ENCODE measurements around the gene CTDSPL2. TPM values are rescaled to one million over a fixed set of nuclear protein-coding genes. Genes with fewer than 3 reads are reported as not detected.
"Not testable (repeated sequence)": the region's sequence is repeated elsewhere in the genome, so short reads cannot be mapped to it uniquely, and the experiment has no call there.

CTDSPL2 gene
- total RNA-seq, 1 experiment from 2014 or later, result 38.2 TPM

DNA sequence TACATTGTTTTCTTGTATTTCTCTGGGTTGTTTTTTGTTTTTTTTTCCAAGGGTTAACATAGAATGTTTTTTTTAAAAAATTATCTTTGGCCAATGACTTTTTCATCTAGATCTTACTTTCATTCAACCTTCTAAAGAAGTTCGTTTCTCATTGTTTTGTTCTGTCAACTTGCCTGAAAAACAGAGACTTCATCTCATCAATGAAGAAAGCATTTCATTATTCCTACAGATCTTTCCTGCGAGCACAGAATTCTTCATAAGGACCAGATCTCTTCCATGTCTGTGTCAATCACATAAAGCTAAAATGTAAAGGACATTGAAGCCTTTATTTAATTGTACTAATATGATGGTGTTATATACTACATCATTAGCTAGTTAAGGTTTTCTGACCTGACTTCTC is 99.8 kb downstream of the CTDSPL2 start:
- intact Hi-C loops (cut with micrococcal nuclease), result no loop called here
- ChIA-PET CTCF (interaction anchor here (0.5 kb wide), 1 partner anchor 319 kb away, joined by 3 read pairs; no protein-coding TSS in a partner anchor), POLR2A (interaction anchor here (2.6 kb wide), 1 partner anchor 9 kb away, joined by 14 read pairs; the partner anchor contains the start of gene EIF3J)
- no peak for DNase-seq (ENCODE audit: unreplicated experiment)
- H3K4me3 Mint-ChIP-seq (ENCODE audit: unreplicated experiment), result no peak overlapping the region
- H3K27me3 Mint-ChIP-seq (ENCODE audit: insufficient read depth, unreplicated experiment), result no peaks in the 10 kb centered on the region
- TF ChIP-seq, protein P1, sequence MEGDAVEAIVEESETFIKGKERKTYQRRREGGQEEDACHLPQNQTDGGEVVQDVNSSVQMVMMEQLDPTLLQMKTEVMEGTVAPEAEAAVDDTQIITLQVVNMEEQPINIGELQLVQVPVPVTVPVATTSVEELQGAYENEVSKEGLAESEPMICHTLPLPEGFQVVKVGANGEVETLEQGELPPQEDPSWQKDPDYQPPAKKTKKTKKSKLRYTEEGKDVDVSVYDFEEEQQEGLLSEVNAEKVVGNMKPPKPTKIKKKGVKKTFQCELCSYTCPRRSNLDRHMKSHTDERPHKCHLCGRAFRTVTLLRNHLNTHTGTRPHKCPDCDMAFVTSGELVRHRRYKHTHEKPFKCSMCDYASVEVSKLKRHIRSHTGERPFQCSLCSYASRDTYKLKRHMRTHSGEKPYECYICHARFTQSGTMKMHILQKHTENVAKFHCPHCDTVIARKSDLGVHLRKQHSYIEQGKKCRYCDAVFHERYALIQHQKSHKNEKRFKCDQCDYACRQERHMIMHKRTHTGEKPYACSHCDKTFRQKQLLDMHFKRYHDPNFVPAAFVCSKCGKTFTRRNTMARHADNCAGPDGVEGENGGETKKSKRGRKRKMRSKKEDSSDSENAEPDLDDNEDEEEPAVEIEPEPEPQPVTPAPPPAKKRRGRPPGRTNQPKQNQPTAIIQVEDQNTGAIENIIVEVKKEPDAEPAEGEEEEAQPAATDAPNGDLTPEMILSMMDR (IDR thresholded peaks at IDR 0.05; ENCODE audit: unreplicated experiment), result no peak
- no TSS peak for BruUV-seq (replicated peaks)
- H3K36me3 Mint-ChIP-seq (ENCODE audit: insufficient read depth, unreplicated experiment), result peaks cover 56% of the 10 kb centered on the region
- H3K4me1 Mint-ChIP-seq (ENCODE audit: insufficient read depth, unreplicated experiment), result no peaks in the 10 kb centered on the region
- H3K9me3 Mint-ChIP-seq (ENCODE audit: unreplicated experiment), result no peaks in the 10 kb centered on the region
- no peak overlapping the region for H3K27ac Mint-ChIP-seq (ENCODE audit: low read depth, unreplicated experiment)

DNA sequence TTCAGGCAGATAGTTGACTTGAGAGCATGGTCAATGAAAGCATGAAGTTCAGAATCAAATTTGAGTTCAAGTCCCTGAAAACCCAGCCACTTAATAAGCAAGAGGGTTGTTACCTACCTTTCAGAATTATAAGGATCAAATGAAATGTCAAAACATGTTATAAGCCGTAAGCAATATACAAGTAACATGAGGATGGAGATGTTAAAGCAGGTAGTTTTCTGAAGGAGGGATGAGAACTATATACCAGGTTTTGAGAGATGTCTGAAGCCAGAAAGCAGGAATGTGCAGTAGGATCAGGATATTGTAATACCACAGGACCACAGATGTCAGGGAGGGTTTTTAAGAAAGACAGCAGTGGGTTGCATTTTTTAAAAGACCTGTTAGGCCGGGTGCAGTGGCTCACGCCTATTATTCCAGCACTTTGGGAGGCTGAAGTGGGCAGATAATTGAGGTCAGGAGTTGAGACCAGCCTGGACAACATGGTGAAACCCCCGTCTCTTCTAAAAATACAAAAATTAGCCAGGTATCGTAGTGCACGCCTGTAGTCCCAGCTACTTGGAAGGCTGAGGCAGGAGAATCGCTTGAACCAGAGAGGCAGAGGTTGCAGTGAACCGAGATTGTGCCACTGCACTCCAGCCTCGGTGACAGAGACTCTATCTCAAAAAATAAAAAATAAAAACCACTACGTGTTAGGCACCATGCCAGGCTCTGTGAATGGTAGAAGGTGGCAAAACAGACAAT is 102.6 kb downstream of the CTDSPL2 start:
- TF ChIP-seq, protein P1 (IDR thresholded peaks at IDR 0.05; ENCODE audit: unreplicated experiment), result no peak
- Mint-ChIP-seq H3K9me3 (ENCODE audit: unreplicated experiment) (no peaks in the 10 kb centered on the region), H3K27ac (ENCODE audit: low read depth, unreplicated experiment) (no peak overlapping the region), H3K36me3 (ENCODE audit: insufficient read depth, unreplicated experiment) (peaks cover 50% of the 10 kb centered on the region), H3K4me3 (ENCODE audit: unreplicated experiment) (no peak overlapping the region), H3K27me3 (ENCODE audit: insufficient read depth, unreplicated experiment) (no peaks in the 10 kb centered on the region), H3K4me1 (ENCODE audit: insufficient read depth, unreplicated experiment) (peaks cover 3% of the 10 kb centered on the region)
- TSS peak; percentile 20 for BruUV-seq (replicated peaks)
- CTCF ChIA-PET, result interaction anchor here (2.6 kb wide), 1 partner anchor 29 kb away, joined by 9 read pairs; no protein-coding TSS in a partner anchor
- DNase-seq (ENCODE audit: unreplicated experiment), result no peak
- POLR2A ChIA-PET, result interaction anchor here (0.7 to 1.7 kb wide), 3 partner anchors 9 to 240 kb away, joined by 3 to 4 read pairs (median 3); no protein-coding TSS in a partner anchor
- intact Hi-C loops (cut with micrococcal nuclease), result no loop called here

DNA sequence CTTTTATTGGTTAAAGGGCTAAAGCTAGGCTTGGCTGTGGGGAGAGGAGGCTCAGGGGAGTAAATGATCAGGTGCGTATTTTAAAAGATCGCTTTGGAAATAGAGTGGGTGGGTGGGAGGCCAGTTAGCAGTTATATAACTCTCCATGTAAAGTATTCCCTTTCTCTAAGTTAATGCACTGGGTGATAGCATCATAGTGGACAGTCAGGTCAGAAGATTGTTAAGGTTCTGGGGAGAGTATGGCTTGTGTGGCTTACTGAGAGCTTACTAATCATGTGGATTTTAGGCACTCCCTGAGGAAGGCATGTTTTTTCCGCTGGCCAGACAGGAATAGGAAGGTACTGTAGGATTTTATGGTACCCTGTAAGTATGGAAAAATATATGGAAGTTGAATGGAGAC is 103.2 kb downstream of the CTDSPL2 start:
- no peak overlapping the region for H3K4me3 Mint-ChIP-seq (ENCODE audit: unreplicated experiment)
- H3K27ac Mint-ChIP-seq (ENCODE audit: low read depth, unreplicated experiment), result no peak overlapping the region
- TF ChIP-seq, protein P1 (IDR thresholded peaks at IDR 0.05; ENCODE audit: unreplicated experiment), result no peak
- POLR2A ChIA-PET, result interaction anchor here (0.5 to 1.7 kb wide), 3 partner anchors 10 to 241 kb away, joined by 3 to 4 read pairs (median 3); no protein-coding TSS in a partner anchor
- DNase-seq (ENCODE audit: unreplicated experiment), result no peak
- CTCF ChIA-PET, result interaction anchor here (2.6 kb wide), 1 partner anchor 29 kb away, joined by 9 read pairs; no protein-coding TSS in a partner anchor
- no peaks in the 10 kb centered on the region for H3K27me3 Mint-ChIP-seq (ENCODE audit: insufficient read depth, unreplicated experiment)
- H3K9me3 Mint-ChIP-seq (ENCODE audit: unreplicated experiment), result no peaks in the 10 kb centered on the region
- H3K36me3 Mint-ChIP-seq (ENCODE audit: insufficient read depth, unreplicated experiment), result peaks cover 44% of the 10 kb centered on the region
- H3K4me1 Mint-ChIP-seq (ENCODE audit: insufficient read depth, unreplicated experiment), result peaks cover 7% of the 10 kb centered on the region
- intact Hi-C loops (cut with micrococcal nuclease), result no loop called here
- BruUV-seq (replicated peaks), result no TSS peak

DNA sequence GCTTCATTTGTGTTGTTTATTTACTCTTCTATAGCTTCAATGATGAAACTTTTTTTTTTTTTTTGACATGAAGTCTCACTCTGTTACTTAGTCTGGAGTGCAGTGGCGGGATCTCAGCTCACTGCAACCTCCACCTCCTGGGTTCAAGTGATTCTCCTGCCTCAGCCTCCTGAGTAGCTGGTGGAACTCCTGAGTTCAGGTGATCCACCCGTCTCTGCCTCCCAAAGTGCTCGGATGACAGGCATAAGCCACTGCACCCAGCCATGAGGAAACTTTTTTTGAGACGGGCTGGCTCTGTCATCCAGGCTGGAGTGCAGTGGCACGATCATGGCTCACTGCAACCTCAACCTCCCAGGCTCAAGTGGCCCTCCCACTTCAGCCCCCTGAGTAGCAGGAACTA is 104.8 kb downstream of the CTDSPL2 start:
- H3K9me3 Mint-ChIP-seq (ENCODE audit: unreplicated experiment); BruUV-seq (replicated peaks); H3K27ac Mint-ChIP-seq (ENCODE audit: low read depth, unreplicated experiment); H3K27me3 Mint-ChIP-seq (ENCODE audit: insufficient read depth, unreplicated experiment); DNase-seq (ENCODE audit: unreplicated experiment); H3K4me3 Mint-ChIP-seq (ENCODE audit: unreplicated experiment); intact Hi-C loops (cut with micrococcal nuclease): not testable (repeated sequence)
- POLR2A ChIA-PET, result interaction anchor here (0.6 kb wide), 2 partner anchors 105 to 234 kb away, joined by 3 to 4 read pairs; no protein-coding TSS in a partner anchor
- CTCF ChIA-PET, result interaction anchor here (0.6 to 2.4 kb wide), 5 partner anchors 11 to 131 kb away, joined by 3 to 7 read pairs (median 3); no protein-coding TSS in a partner anchor
- Mint-ChIP-seq H3K36me3 (ENCODE audit: insufficient read depth, unreplicated experiment) (peaks cover 44% of the 10 kb centered on the region), H3K4me1 (ENCODE audit: insufficient read depth, unreplicated experiment) (peaks cover 11% of the 10 kb centered on the region)
